Osteoblast (primary cell): ENCODE results near the gene PTPRD. TPM values are rescaled to one million over a fixed set of nuclear protein-coding genes. Genes with fewer than 3 reads are reported as not detected.

Source experiments
- DNase-seq: peaks from one replicate; pipeline ENCODE4 v3.0.0; 2011; ENCODE audit warnings: low spot score, mixed read lengths; ENCODE audit not compliant: insufficient read length; ENCODE audit errors: missing footprints
- H2AFZ ChIP-seq: 2 replicates; pipeline ENCODE4 v1.6.0; 2011; ENCODE audit warnings: mild to moderate bottlenecking, low read length
- H3K27ac ChIP-seq: 2 replicates; pipeline ENCODE4 v1.5.1; 2011; ENCODE audit warnings: mild to moderate bottlenecking, low read depth, low read length, moderate library complexity
- H3K27me3 ChIP-seq: 2 replicates; pipeline ENCODE4 v1.6.0; 2012; ENCODE audit warnings: mild to moderate bottlenecking, control low read depth, inconsistent platforms, low read length, moderate library complexity; ENCODE audit not compliant: insufficient read depth
- H3K36me3 ChIP-seq: 2 replicates; pipeline ENCODE4 v1.5.1; 2011; ENCODE audit warnings: mild to moderate bottlenecking, low read length, control low read depth, moderate library complexity; ENCODE audit not compliant: insufficient read depth
- H3K4me1 ChIP-seq: 2 replicates; pipeline ENCODE4 v1.5.1; 2011; ENCODE audit warnings: mild to moderate bottlenecking, low read length, control low read depth, moderate library complexity; ENCODE audit not compliant: insufficient read depth
- H3K4me2 ChIP-seq: 2 replicates; pipeline ENCODE4 v1.6.0; 2011; ENCODE audit warnings: mild to moderate bottlenecking, low read length; ENCODE audit not compliant: insufficient read depth
- H3K4me3 ChIP-seq: fragments of 200-600 bp; sonication (generic); 3 replicates; pipeline ENCODE4 v1.5.1; 2012; ENCODE audit warnings: mild to moderate bottlenecking, low read length, inconsistent platforms; ENCODE audit not compliant: insufficient read depth
- H3K79me2 ChIP-seq: 2 replicates; pipeline ENCODE4 v1.6.0; 2012; ENCODE audit warnings: mild to moderate bottlenecking, low read length, control low read depth, inconsistent platforms; ENCODE audit not compliant: insufficient read depth
- H3K9me3 ChIP-seq: 2 replicates; pipeline ENCODE4 v1.5.1; 2011; ENCODE audit warnings: low read depth, low read length, control low read depth
- H4K20me1 ChIP-seq: 2 replicates; pipeline ENCODE4 v1.6.0; 2012; ENCODE audit warnings: mild to moderate bottlenecking, low read length, control low read depth; ENCODE audit not compliant: insufficient read depth
- CTCF ChIP-seq: IDR thresholded peaks from 2 replicates; pipeline ENCODE4 v1.5.1; 2011; ENCODE audit warnings: mild to moderate bottlenecking, low read depth, low read length, moderate library complexity; ENCODE audit errors: extremely low read depth
- total RNA-seq: library from RNA; depleted of rRNA; stranded (reverse); fragments of >200 nt; gene quantifications from 2 replicates; pipeline ENCODE4 v1.2.3, GENCODE V29; 2012

The PTPRD gene
- total RNA-seq, 1 donor, result 23.9 TPM

- Histone ChIP-seq H3K9me3 (no peaks in the 10 kb centered on the region), H3K4me3 (no peak overlapping the region), H3K4me1 (no peaks in the 10 kb centered on the region), H3K27me3 (no peaks in the 10 kb centered on the region), H3K4me2 (no peak overlapping the region), H3K27ac (no peak overlapping the region), H3K36me3 (no peaks in the 10 kb centered on the region), H2AFZ (no peak overlapping the region), H3K79me2 (no peaks in the 10 kb centered on the region), H4K20me1 (no peaks in the 10 kb centered on the region)
- no peak for DNase-seq
- no peak for TF ChIP-seq CTCF
Measured at GRCh38 chr9:9538766-9539165, 1074.0 kb downstream of the PTPRD start.

GRCh38 chr9:9538356-9538755, 1074.4 kb downstream of the PTPRD start:
- DNase-seq, result no peak
- Histone ChIP-seq H3K27me3 (no peaks in the 10 kb centered on the region), H3K4me1 (no peaks in the 10 kb centered on the region), H3K79me2 (no peaks in the 10 kb centered on the region), H3K27ac (no peak overlapping the region), H4K20me1 (no peaks in the 10 kb centered on the region), H3K36me3 (no peaks in the 10 kb centered on the region), H2AFZ (no peak overlapping the region), H3K4me2 (no peak overlapping the region), H3K9me3 (no peaks in the 10 kb centered on the region), H3K4me3 (no peak overlapping the region)
- TF ChIP-seq CTCF, result no peak

GRCh38 chr9:9536523-9536922, 1076.3 kb downstream of the PTPRD start:
- no peak overlapping the region for H3K4me3 ChIP-seq
- no peak overlapping the region for H2AFZ ChIP-seq
- no peaks in the 10 kb centered on the region for H3K4me1 ChIP-seq
- H3K36me3 ChIP-seq, result no peaks in the 10 kb centered on the region
- no peaks in the 10 kb centered on the region for H3K79me2 ChIP-seq
- H3K27me3 ChIP-seq, result no peaks in the 10 kb centered on the region
- no peaks in the 10 kb centered on the region for H3K9me3 ChIP-seq
- H3K27ac ChIP-seq, result no peak overlapping the region
- no peak for TF ChIP-seq CTCF
- no peaks in the 10 kb centered on the region for H4K20me1 ChIP-seq
- DNase-seq, result no peak
- no peak overlapping the region for H3K4me2 ChIP-seq

GRCh38 chr9:9523476-9524139, 1089.2 kb downstream of the PTPRD start:
- no peak for TF ChIP-seq CTCF
- H3K9me3 ChIP-seq, result peaks cover 4% of the 10 kb centered on the region
- DNase-seq, result no peak
- no peak overlapping the region for H3K4me3 ChIP-seq
- no peak overlapping the region for H3K27ac ChIP-seq
- H3K4me2 ChIP-seq, result no peak overlapping the region
- H3K36me3 ChIP-seq, result no peaks in the 10 kb centered on the region
- H3K4me1 ChIP-seq, result no peaks in the 10 kb centered on the region
- H2AFZ ChIP-seq, result no peak overlapping the region
- H4K20me1 ChIP-seq, result no peaks in the 10 kb centered on the region
- H3K27me3 ChIP-seq, result no peaks in the 10 kb centered on the region
- H3K79me2 ChIP-seq, result no peaks in the 10 kb centered on the region
